SK-N-MC (cell line): ENCODE measurements around the gene MZF1.

ENCODE experiments used
- DNase-seq: peaks from one replicate; pipeline ENCODE4 v3.0.0-alpha.2; 2011; ENCODE audit warnings: low read depth, low spot score
- H3K27ac ChIP-seq: fragments of 200-600 bp; sonication (generic); 2 replicates; pipeline ENCODE4 v1.5.1; 2016; ENCODE audit warnings: mixed run types
- H3K36me3 ChIP-seq: fragments of 200-600 bp; sonication (generic); 2 replicates; pipeline ENCODE4 v1.6.1; 2017; ENCODE audit warnings: antibody characterized with exemption, low read length, mixed read lengths; ENCODE audit not compliant: insufficient read depth
- H3K4me3 ChIP-seq: fragments of 200-600 bp; sonication (generic); 2 replicates; pipeline ENCODE4 v1.5.1; 2016
- H3K9ac ChIP-seq: fragments of 200-600 bp; sonication (generic); 2 replicates; pipeline ENCODE4 v1.8.0; 2017; ENCODE audit warnings: mixed run types, mixed read lengths; ENCODE audit not compliant: insufficient read length
- H3K9me3 ChIP-seq: fragments of 200-600 bp; sonication (generic); 2 replicates; pipeline ENCODE4 v1.6.1; 2017; ENCODE audit warnings: low read depth, mild to moderate bottlenecking, antibody characterized with exemption, low read length, moderate library complexity, mixed read lengths
- EZH2 ChIP-seq: fragments of 200-600 bp; sonication (generic); IDR thresholded peaks from one replicate; pipeline ENCODE4 v1.6.1; 2017; ENCODE audit warnings: antibody characterized with exemption
- FOXP2 ChIP-seq: optimal IDR thresholded peaks from 2 replicates; pipeline ENCODE3; 2011; ENCODE audit warnings: mild to moderate bottlenecking, moderate library complexity; ENCODE audit not compliant: insufficient read depth; ENCODE audit errors: extremely low read length, control extremely low read depth
- POLR2AphosphoS5 ChIP-seq: IDR thresholded peaks from 2 replicates; pipeline ENCODE4 v1.6.1; 2012; ENCODE audit warnings: mild to moderate bottlenecking, low read depth, low read length, borderline replicate concordance

MZF1 gene

GRCh38 chr19:58514564-58515022, 58.5 kb downstream of the MZF1 start:
- no peak for DNase-seq
- peak overlapping the region; percentile 89 for H3K4me3 ChIP-seq
- H3K36me3 ChIP-seq, result peaks cover 14% of the 10 kb centered on the region; the same call in 1 of the 2 replicates
- H3K9ac ChIP-seq, result peak overlapping the region; percentile 89
- no peaks in the 10 kb centered on the region for H3K9me3 ChIP-seq
- TF ChIP-seq FOXP2 (no peak), EZH2 (no peak), POLR2AphosphoS5 (no peak)
- H3K27ac ChIP-seq, result peak overlapping the region; percentile 78

- H3K9me3 ChIP-seq, result no peaks in the 10 kb centered on the region
- TF ChIP-seq EZH2 (no peak), FOXP2 (peak; percentile 87), POLR2AphosphoS5 (peak; percentile 94)
- peak overlapping the region; percentile 78 for H3K27ac ChIP-seq
- peaks cover 14% of the 10 kb centered on the region; the same call in 1 of the 2 replicates for H3K36me3 ChIP-seq
- H3K9ac ChIP-seq, result peak overlapping the region; percentile 89
- H3K4me3 ChIP-seq, result peak overlapping the region; percentile 89
- DNase-seq, result peak; percentile 53
Observed at GRCh38 chr19:58513694-58514563, 59.2 kb downstream of the MZF1 start.

GRCh38 chr19:58513213-58513693, 59.9 kb downstream of the MZF1 start:
- H3K9ac ChIP-seq, result peak overlapping the region; percentile 78
- H3K4me3 ChIP-seq, result peak overlapping the region; percentile 89
- TF ChIP-seq FOXP2 (no peak), EZH2 (no peak), POLR2AphosphoS5 (no peak)
- H3K9me3 ChIP-seq, result no peaks in the 10 kb centered on the region
- H3K27ac ChIP-seq, result peak overlapping the region; percentile 76
- no peak for DNase-seq
- H3K36me3 ChIP-seq, result peaks cover 14% of the 10 kb centered on the region; the same call in 1 of the 2 replicates
